K562 (cell line): ENCODE results near the gene NSMF.

ENCODE experiments used
- SETDB1 ChIP-seq: IDR thresholded peaks from one replicate; pipeline ENCODE4 v1.6.1; 2012; ENCODE audit warnings: low read length, control low read depth, inconsistent platforms
- ZKSCAN1 ChIP-seq: fragments of 150-350 bp; IDR thresholded peaks from 2 replicates; pipeline ENCODE4 v1.6.1; 2016; ENCODE audit warnings: low read depth, low read length
- ZNF197 ChIP-seq: fragments of 200-800 bp; sonication (Bioruptor generic); IDR thresholded peaks from 2 replicates; pipeline ENCODE4 v1.6.1; 2016; ENCODE audit warnings: low read depth, missing genetic modification characterization, missing compliant biosample characterization
- ZNF24 ChIP-seq: fragments of 450-650 bp; IDR thresholded peaks from 2 replicates; pipeline ENCODE4 v1.6.1; 2016
- TF ChIP-seq, protein P1 (sequence below): fragments of 450-650 bp; IDR thresholded peaks from 2 replicates; pipeline ENCODE4 v1.6.1; 2016

GRCh38 chr9:137463931-137464290 lies 4.8 kb upstream of the NSMF start:
- TF ChIP-seq ZNF24 (no peak), ZNF197 (CRISPR knock-in tag) (no peak), SETDB1 (no peak), ZKSCAN1 (no peak)
- TF ChIP-seq, protein P1, sequence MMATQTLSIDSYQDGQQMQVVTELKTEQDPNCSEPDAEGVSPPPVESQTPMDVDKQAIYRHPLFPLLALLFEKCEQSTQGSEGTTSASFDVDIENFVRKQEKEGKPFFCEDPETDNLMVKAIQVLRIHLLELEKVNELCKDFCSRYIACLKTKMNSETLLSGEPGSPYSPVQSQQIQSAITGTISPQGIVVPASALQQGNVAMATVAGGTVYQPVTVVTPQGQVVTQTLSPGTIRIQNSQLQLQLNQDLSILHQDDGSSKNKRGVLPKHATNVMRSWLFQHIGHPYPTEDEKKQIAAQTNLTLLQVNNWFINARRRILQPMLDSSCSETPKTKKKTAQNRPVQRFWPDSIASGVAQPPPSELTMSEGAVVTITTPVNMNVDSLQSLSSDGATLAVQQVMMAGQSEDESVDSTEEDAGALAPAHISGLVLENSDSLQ: no peak
